ENCODE results near the gene SBNO2.
A peak's percentile ranks its signal among the peaks of the same experiment; 100 is the strongest.
"Not testable (repeated sequence)": the region's sequence is repeated elsewhere in the genome, so short reads cannot be mapped to it uniquely, and the experiment has no call there.

Gene SBNO2

GRCh38 chr19:1132552-1133383 is 41.3 kb downstream of the SBNO2 start:
- no peak for DNase-seq

DNA sequence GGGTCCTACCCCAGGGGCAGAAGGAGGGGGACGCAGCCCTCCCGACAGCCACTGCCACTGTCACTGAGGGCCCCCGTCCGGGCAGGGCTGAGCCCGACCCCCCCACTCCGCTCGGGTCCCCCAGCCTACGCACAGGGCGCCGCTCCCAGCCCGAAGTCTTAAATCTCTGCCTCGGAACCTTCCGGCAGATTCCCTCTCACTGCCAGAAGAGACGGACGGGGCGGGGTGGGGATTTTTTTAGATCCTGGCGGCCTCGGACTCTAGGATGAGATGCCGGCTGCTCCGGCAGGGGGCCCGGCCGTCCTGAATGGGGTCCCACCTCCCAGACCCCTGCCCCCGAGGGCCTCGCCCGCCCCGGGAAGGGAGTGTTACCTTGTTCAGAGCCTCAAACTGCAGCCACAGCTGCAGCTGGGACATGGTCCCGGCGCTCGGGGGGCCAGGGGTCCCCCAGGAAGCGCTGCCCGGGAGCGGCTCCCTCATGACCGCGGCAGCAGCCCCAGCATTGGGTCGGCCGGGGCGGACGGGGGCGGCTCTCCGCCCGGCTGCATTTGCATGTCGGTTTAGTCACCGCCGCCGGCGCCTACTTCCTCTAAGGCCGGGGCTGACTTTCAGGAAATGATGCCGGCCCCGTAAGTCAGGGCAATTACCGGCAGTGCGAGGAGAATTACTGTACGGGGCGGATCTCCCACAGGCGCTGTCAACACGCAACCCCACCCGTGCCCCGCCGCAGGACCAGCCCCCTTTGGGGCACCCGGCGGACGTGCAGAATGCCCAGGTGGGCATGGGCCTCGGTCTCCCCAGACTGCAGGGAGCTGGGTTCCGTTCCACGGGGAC is 42.1 kb downstream of the SBNO2 start:
- DNase-seq: peak; percentile 31

- no peak for DNase-seq
Measured at GRCh38 chr19:1130771-1131717, 43.0 kb downstream of the SBNO2 start.

GRCh38 chr19:1129535-1129934 is 44.5 kb downstream of the SBNO2 start:
- DNase-seq: no peak

DNA sequence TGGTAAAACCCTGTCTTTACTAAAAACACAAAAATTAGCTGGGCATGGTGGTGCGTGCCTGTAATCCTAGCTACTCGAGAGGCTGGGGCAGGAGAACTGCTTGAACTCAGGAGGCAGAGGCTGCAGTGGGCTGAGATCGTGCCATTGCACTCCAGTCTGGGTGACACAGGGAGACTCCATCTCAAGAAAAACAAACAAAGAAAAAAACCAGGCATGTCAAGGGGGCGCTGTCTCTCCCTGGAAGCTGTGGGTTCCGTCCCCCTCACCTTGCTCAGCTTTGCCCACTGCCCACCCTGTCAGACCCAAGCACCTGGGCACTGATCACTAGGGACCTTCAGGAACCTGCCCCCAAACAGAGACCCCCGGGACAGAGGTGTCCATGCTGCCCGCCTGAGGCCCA is 45.0 kb downstream of the SBNO2 start:
- DNase-seq: not testable (repeated sequence)

DNA sequence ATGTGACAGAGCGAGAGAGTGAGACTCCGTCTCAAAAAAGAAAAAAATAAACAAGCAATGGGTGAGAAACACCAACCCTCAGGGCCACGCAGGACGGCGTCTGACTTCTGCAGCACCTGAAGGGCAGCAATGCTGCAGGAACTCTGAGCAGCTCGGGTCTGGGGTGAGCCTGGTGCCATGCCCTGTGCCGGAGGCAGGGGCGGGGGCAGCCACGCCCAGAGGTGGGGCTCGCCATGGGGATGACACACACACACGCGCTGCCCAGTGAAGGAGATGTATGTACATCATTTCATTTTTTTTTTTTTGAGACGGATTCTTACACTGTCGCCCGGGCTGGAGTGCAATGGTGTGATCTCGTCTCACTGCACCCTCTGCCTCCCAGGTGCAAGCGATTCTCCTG is 46.0 kb downstream of the SBNO2 start:
- no peak for DNase-seq

GRCh38 chr19:1126984-1127760 is 46.9 kb downstream of the SBNO2 start:
- DNase-seq: no peak

GRCh38 chr19:1125601-1126467 is 48.2 kb downstream of the SBNO2 start:
- no peak for DNase-seq

DNA sequence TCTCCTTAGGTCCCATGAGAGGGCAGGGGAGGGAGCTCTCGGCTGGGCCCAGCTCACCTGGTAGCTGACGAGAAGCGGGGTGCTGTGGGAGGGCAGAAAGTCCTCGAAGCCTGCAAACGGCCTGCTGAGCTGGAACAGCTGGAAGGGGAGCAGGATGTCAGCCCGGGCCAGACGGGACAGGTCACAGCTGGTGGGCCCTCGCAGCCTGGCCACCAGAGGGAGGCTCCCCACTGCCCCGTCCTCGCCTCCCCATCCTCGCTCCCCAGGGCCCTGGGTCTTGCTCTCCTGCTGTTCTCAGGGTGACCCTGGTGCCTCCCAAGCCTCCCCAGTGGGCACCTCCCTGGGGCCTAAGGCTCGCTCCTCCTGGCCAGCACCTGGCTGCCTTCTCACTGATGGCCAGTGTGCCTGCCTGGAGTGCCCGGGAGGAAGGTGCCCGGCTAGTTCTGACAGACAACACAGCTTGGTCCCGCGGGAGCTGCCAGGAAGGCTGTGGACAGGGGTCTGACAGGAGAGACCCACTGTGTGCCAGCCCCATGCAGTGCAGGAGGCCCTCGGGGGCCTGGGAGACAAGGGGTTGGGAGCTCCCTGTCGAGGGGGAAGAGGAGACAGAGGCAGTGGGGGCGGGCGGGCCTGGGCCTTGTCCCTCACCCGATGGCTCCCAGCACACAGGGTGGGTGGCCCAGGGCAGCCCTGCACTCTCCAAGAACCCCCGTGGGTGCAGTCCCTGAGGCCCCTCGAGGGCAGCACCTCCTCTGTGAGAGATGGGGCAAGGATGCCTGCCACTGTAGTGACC is 50.0 kb downstream of the SBNO2 start:
- DNase-seq: no peak

GRCh38 chr19:1123381-1123780 is 50.7 kb downstream of the SBNO2 start:
- no peak for DNase-seq

GRCh38 chr19:1122972-1123363 is 51.1 kb downstream of the SBNO2 start:
- peak; percentile 22 for DNase-seq

DNA sequence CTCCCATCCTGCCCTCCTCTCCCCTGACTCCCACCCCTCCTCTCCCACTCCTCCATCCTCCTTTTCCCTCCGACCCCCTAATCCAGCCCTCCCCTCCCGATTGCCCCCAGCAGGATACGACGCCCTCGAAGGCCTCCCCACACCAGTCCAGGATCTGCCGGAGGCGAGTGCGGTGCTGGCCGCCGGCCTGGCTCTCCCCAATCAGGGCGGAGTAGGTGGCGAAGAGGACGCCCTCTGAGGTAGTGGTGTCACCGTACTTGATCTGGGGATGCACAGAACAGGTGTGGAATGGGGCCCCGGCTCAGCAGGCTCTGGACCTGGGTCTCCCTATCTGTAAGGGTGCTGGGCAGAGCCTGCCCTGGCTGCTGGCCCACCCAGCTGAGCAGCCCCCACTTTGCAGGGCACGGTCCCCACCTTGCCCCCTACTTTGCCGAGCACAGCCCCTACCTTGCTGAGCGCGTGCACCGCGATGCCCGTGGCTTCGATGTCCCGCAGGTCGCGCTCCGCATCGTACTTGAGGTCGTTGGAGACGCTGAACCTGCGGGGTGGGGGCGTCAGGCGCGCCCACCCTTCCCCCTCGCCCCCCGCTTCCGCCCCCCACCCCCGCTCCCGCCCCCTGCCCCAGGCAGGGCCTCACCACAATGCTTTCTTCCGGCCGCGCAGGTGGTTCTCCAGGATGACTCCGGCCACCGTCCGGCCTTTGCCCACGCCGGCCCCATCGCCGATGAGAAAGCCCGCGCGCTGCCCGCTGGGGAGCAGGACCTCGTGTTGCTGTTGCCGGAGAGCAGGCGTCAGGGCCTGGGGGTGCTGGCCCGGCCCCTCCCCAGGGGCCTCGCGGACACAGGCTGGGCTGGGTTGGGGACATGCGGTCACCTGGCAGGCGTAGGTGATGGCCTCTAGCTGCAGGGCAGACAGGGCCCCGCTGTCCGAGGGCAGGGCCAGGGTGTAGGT is 51.8 kb downstream of the SBNO2 start:
- DNase-seq: no peak

GRCh38 chr19:1121395-1121794 is 52.7 kb downstream of the SBNO2 start:
- DNase-seq: no peak

GRCh38 chr19:1119475-1120217 is 54.4 kb downstream of the SBNO2 start:
- DNase-seq: no peak

DNA sequence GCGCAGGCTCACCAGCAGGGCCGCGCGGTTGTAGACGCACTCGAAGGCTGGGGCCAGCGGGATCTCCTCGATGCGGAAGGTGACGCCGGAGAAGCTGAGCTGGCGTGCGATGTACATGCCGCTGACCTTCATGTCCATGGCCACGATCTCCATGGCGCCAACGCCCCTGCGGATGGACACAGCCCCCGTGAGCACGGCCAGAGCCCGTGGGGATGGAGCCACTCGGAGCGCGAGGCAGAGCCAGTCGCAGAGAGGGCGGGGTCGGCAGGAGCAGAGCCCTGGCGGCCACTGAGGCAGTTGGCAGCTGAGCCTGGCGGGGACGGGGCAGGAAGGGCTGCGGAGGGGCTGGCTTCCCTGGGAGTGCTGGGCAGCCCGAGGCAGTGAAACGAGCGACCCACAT is 55.1 kb downstream of the SBNO2 start:
- no peak for DNase-seq

- DNase-seq: no peak
Measured at GRCh38 chr19:1117654-1118053, 56.4 kb downstream of the SBNO2 start.

DNA sequence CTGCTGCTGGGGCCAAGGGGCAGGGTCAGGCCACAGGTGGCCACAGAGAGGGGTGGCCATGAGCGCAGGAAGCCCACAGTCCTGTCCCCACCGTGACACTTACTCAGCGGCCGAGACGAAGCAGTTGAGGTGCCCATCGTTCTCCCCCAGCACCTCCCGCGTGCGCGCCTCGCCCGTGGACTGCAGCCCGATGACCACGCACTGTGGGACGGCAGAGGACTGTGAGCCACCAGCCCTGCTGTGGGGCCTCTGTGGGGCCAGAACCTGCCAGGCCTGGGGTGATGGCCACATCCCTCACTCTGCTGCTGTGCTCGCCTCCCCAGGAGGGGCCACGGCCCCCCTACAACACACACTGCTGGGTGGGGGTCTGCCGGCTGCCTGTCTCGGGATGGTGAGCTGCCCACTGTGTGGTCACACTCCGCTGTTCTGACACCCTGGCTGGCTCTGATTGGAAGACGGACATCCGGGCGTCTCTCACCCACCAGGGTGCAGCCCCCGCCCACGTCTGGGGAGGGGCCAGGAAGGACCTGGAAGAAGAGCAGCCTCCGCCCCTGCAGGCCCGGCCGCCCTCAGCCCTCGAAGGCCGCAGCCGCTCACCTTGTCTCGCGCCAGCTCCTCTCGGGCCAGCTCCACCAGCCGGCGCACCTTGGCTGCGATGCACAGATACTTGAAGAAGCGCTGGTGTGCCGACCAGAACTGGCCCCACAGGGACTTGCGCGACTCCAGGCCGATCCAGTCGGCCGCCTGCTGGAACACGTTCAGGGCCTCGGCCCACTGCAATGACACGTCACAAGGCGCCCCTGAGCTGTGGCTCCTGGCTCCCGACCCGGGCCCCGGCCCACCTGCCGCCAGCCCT is 57.1 kb downstream of the SBNO2 start:
- no peak for DNase-seq

Data from NCI-H69 (cell line).